ENCODE measurements around the gene SPAG16.

Gene SPAG16

GRCh38 chr2:214004463-214004862 lies 720.2 kb downstream of the SPAG16 start:
- no peak for TF ChIP-seq CREB1 (IDR thresholded peaks at IDR 0.05; ENCODE audit: low read depth)
- TF ChIP-seq EP300 (IDR thresholded peaks at IDR 0.05; ENCODE audit: borderline replicate concordance), result no peak
- TF ChIP-seq TCF12 (IDR thresholded peaks at IDR 0.05; ENCODE audit: low read depth), result no peak
- TF ChIP-seq TAF1 (IDR thresholded peaks at IDR 0.05; ENCODE audit: low read depth), result no peak
- TF ChIP-seq REST (IDR thresholded peaks at IDR 0.05; ENCODE audit: low read depth), result no peak
- no peak for TF ChIP-seq CEBPB (IDR thresholded peaks at IDR 0.05)
- no peak for TF ChIP-seq FOXM1 (IDR thresholded peaks at IDR 0.05; ENCODE audit: borderline replicate concordance, low read depth)
- no peak for TF ChIP-seq USF1 (IDR thresholded peaks at IDR 0.05)
- TF ChIP-seq EGR1 (IDR thresholded peaks at IDR 0.05), result no peak
- TF ChIP-seq TEAD4 (IDR thresholded peaks at IDR 0.05), result no peak
- no peak for TF ChIP-seq NFIC (IDR thresholded peaks at IDR 0.05)
- TF ChIP-seq RAD21 (IDR thresholded peaks at IDR 0.05; ENCODE audit: low read depth), result no peak
- TF ChIP-seq YY1 (IDR thresholded peaks at IDR 0.05; ENCODE audit: low read depth), result no peak
- no peak for TF ChIP-seq MAX (IDR thresholded peaks at IDR 0.05)
- no peak for TF ChIP-seq ZBTB7A (IDR thresholded peaks at IDR 0.05; ENCODE audit: low read depth)

- no peak for TF ChIP-seq YY1 (IDR thresholded peaks at IDR 0.05; ENCODE audit: low read depth)
- no peak for TF ChIP-seq TEAD4 (IDR thresholded peaks at IDR 0.05)
- no peak for TF ChIP-seq ZBTB7A (IDR thresholded peaks at IDR 0.05; ENCODE audit: low read depth)
- no peak for TF ChIP-seq CEBPB (IDR thresholded peaks at IDR 0.05)
- no peak for TF ChIP-seq EGR1 (IDR thresholded peaks at IDR 0.05)
- no peak for TF ChIP-seq TCF12 (IDR thresholded peaks at IDR 0.05; ENCODE audit: low read depth)
- TF ChIP-seq REST (IDR thresholded peaks at IDR 0.05; ENCODE audit: low read depth), result no peak
- no peak for TF ChIP-seq RAD21 (IDR thresholded peaks at IDR 0.05; ENCODE audit: low read depth)
- TF ChIP-seq CREB1 (IDR thresholded peaks at IDR 0.05; ENCODE audit: low read depth), result no peak
- TF ChIP-seq NFIC (IDR thresholded peaks at IDR 0.05), result no peak
- TF ChIP-seq TAF1 (IDR thresholded peaks at IDR 0.05; ENCODE audit: low read depth), result no peak
- TF ChIP-seq FOXM1 (IDR thresholded peaks at IDR 0.05; ENCODE audit: borderline replicate concordance, low read depth), result no peak
- TF ChIP-seq EP300 (IDR thresholded peaks at IDR 0.05; ENCODE audit: borderline replicate concordance), result no peak
Measured at GRCh38 chr2:214005337-214005736, 721.1 kb downstream of the SPAG16 start.

- TF ChIP-seq RAD21 (IDR thresholded peaks at IDR 0.05; ENCODE audit: low read depth), result no peak
Measured at GRCh38 chr2:214006601-214007000, 722.3 kb downstream of the SPAG16 start.

- TF ChIP-seq CEBPB (IDR thresholded peaks at IDR 0.05), result no peak
- no peak for TF ChIP-seq TEAD4 (IDR thresholded peaks at IDR 0.05)
- TF ChIP-seq REST (IDR thresholded peaks at IDR 0.05; ENCODE audit: low read depth), result no peak
- TF ChIP-seq NFIC (IDR thresholded peaks at IDR 0.05), result no peak
- TF ChIP-seq RAD21 (IDR thresholded peaks at IDR 0.05; ENCODE audit: low read depth), result no peak
- TF ChIP-seq MAX (IDR thresholded peaks at IDR 0.05), result no peak
- TF ChIP-seq USF1 (IDR thresholded peaks at IDR 0.05), result no peak
- TF ChIP-seq ZBTB7A (IDR thresholded peaks at IDR 0.05; ENCODE audit: low read depth), result no peak
- no peak for TF ChIP-seq EGR1 (IDR thresholded peaks at IDR 0.05)
Measured at GRCh38 chr2:214011676-214012075, 727.4 kb downstream of the SPAG16 start.

Data from Ishikawa (cell line).